Activated effector memory CD4-positive, alpha-beta T cell treated with anti-CD3 and anti-CD28 coated beads, Interleukin-2, amount 50 U/mL, for 16 hours (primary cell): ENCODE data around the gene USF1.

ENCODE experiments used
- DNase-seq: peaks from one replicate; pipeline ENCODE4 v3.0.0-alpha.2; 2020

USF1 gene

DNA sequence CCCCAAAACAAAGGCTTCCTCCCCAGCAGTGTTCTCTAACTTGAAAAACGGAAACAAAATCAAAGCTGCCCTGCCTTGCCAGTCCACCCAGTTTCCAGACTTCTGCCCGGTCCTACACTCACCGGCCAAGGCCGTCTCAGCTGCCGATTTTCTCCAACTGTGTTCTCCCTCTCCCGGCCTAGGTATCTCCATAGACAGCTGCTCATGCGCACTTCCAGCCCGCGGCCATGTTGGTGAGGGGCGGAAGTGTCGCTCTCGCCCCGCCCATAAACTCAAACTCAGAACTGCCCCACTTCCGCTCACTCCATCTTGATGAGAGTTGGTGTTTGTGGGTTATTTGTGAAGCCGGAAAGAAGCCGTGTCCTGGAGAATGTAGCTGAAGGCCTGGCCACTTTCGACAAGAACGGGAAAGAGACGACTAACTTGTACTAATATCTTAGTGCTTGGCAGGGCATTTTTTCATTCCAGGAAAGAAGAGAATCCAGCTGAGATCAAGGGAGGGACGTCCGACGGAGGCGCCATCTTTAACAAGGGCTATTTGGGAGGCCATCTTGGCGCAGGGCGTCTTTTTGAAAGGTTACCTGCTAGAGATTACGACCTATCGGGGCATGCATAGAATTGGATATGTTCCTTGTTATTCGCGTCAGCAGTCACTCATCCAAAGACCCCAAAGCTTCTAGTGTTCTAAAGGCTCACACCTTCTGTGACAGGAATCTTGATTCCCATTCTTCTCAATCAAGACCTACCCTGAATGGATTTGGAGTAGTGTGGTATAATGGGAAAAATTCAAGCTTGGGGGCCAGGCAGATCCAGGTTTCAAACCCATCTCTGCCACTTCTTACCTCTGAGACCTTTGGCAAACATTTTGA, at the start of gene USF1:
Gene USF1, minus strand, starts transcription at position 242 of the 869 bp plus-strand sequence. CDS start 2,702 bp downstream, outside the sequence.
- DNase-seq: peak; percentile 97

DNA sequence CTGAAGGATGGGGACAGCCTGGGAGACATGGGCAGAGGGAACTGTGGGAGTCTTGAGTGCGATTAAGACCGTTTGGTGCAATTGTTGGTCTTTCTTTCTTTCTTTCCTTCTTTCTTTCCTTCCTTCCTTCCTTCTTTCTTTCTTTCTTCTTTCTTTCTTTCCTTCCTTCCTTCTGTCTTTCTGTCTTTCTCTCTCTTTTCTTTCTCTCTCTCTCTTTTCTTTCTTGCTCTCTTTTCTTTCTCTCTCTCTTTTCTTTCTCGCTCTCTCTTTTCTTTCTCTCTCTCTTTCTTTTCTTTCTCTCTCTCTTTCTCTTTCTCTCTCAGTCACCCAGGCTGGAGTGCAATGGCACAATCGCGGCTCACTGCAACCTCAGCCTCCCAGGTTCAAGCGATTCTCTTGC, 49.5 kb upstream of the USF1 start:
- DNase-seq: no peak

DNA sequence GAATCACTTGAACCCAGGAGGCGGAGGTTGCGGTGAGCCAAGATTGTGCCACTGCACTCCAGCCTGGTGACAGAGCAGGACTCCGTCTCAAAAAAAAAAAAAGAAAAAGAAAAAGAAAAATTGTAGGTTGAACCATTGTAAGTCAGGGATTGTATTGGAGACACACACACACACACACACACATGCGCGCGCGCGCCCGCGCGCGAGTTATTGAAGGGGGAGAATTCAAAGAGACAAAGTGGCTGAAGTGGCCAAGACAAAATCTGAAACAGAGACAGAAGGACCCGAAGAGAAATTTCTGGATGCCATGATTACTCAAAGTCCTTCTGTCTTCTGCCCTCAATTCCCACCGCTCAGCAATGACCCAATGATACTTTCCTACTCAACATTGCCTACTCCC, 48.7 kb upstream of the USF1 start:
- no peak for DNase-seq

- DNase-seq: peak; percentile 76
These were observed 46.8 kb upstream of the USF1 start for GRCh38 chr1:161092621-161093028.

GRCh38 chr1:161091796-161092507, 46.2 kb upstream of the USF1 start:
- DNase-seq: no peak

DNA sequence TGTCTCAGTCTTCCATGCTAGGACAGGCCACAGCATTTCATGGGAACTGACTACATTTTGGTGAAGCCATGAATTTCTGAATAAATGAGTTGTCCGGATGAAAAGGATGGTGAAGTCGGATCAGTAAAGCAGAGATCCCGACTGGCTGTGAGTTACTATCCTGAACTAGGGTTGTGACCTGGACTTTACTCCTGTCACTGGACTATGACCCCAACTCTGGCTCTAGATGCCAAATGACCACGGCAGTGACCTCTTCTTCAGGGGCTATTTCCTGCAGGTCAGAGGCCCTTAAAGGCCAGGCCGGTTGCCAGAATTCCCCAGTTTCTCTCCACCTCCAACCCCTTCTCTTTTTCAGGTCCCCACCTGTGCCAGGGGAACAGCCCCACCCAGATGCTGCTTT, 45.3 kb upstream of the USF1 start:
- DNase-seq: no peak

- DNase-seq: no peak
These were observed 44.8 kb upstream of the USF1 start for GRCh38 chr1:161090617-161091016.

DNA sequence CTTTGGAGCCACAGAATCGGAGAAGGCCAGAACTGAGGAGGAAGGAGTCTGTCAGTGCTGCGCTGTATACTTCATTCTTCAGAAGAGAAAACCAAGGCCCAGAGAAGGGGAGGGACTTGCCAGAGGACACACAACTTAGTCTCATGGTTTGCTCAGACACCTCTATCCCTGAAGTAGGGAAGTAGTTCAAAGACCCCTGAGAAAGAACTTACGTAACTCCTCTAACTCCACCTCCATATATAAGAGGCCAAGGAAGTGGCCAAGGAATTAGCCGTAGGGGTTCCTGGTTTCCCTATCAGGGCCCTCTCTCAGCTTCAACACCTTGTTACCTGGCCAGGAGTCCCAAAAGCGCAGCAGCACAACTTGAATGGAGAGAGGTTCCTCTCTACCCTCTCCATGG, 44.2 kb upstream of the USF1 start:
- no peak for DNase-seq

GRCh38 chr1:161089251-161089924, 43.6 kb upstream of the USF1 start, which contains the start of gene NECTIN4:
Gene NECTIN4, minus strand, starts transcription at chr1:161089558. Its CDS starts 262 bp downstream, at chr1:161089296.
- no peak for DNase-seq

DNA sequence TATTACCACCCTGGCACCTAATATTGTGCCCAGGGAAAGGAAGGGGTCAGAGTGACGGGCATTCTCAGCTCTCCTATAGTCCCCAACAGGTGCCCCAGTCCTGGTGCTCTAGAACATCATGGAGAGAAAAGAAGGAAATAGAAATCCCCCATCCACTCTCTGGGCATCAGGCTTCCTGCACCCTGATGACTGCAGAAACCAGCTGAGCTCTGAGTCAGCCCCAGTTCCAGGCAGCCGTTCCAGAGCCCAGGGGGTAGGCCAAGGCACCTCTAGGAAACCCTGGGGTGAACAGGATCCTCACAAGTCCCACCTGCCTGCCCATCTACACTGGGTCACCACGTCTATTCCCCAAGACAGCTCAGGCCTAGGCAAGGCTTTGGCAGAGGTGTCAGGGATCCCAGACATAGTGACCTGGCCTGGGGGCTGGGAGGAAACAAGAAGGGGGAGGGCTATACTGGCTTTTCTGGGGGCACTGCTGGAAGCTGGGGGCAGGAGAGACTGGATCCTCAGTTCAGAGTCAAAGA, 42.9 kb upstream of the USF1 start:
- DNase-seq: no peak

DNA sequence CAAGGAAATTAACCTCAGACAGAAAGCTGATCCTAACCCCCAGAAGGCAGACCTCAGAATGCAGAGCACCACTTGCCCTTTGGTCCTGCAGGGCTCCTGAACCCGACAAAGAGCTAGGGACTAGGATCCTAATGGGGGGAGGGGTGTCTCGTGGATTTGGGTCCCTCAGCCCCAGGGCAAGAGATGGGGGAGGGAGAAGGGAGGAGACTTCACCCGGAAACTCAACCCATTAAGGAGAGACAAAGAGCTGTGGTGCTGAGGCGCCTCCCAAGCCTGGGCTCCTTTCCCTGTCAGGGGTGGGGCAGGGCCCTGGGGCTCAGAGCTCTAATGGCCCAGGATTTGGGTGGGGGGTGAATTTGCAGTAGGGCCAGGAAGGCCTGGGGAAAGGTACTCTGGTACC, 40.7 kb upstream of the USF1 start:
- DNase-seq: no peak

DNA sequence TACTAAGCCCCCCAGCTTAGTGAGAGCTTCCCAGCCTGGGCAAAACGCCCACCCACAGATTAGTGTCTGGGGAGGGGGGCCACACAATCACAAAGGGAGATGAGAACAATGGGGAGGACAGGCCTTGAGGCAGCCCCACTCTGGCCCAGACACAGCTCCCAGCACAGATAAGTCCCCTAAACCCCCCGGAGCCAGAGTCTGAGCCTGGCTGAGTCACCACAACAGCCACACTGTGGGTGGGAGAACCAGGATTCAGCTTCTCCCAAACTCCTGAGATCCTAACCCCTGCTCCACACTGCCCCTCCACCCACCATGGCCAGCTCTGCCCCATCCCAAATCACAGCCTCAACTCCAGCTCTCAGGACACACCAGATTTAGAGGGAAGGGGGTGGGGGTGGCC, 39.4 kb upstream of the USF1 start:
- no peak for DNase-seq

- DNase-seq: no peak
These were observed 38.8 kb upstream of the USF1 start for GRCh38 chr1:161084597-161084988.

GRCh38 chr1:161083748-161084596, 38.2 kb upstream of the USF1 start:
- DNase-seq: no peak

- DNase-seq: no peak
These were observed 37.4 kb upstream of the USF1 start for GRCh38 chr1:161082996-161083747.

DNA sequence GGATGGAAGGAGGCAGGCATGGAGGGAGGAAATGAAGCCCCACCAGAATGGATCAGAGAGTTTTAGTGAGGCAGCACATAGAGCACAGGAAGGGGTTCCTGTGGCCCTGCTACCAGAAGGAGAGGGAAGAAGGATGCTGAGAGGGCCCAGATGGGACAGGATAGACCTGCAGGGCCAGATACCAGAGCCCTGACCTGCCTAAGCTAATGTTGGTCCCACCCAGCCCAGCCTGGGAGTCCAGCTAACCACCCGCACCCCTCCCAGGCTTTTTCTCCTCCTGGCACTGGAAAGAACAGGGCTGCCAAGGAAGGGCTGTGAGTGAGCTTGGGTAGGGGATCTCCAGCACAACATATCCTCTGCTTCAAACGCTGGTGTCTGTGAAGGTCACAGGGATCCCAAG, 36.7 kb upstream of the USF1 start:
- no peak for DNase-seq

DNA sequence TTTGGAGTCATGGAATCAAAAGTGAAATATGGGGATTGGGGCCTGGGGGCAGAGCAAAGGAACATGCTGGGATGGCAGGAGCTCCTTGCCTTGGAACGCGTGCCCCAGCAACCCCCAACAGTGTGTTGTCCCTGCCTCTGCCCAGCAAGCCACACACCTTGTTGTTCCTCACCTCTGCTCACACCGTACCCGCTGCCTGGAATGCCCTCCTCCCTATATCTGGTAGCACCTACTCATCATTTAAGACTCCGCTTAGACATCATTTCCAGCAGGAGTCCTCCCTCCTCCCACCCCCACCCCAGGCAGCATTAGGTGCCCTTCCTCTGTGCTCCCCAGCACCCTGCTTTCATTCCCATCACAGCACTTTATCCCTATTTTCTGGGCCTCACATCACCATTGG, 35.7 kb upstream of the USF1 start:
- no peak for DNase-seq

GRCh38 chr1:161080441-161081405, 34.9 kb upstream of the USF1 start:
- no peak for DNase-seq

GRCh38 chr1:161079436-161080110, 33.8 kb upstream of the USF1 start:
- no peak for DNase-seq

DNA sequence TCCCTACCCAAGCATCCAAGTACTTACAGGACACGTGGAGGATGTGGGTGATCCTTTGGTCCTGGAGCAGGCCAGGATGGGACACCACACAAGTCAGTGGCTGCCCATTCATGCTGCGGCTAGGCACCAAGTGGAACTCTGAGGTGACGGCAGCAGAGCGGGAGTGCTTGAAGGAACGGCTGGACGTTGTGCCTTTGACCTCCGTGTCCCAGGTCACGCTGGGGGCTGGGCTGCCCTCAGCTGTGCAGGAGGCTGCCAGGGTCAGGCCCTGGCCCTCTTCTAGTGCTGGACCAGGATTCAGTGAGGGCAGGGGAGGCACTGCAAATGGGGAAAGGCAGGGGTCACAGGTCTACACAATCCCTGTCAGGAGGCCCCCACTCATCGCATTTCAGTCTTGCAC, 31.6 kb upstream of the USF1 start:
- no peak for DNase-seq
